GM12875 (cell line): Measurements from ENCODE around the gene CORO6.

Experiments used
- H3K4me3 ChIP-seq: one replicate; pipeline ENCODE4 v1.5.1; 2011; ENCODE audit warnings: low read depth, low read length, control low read depth
- CTCF ChIP-seq: IDR thresholded peaks from 2 replicates; pipeline ENCODE4 v1.5.1; 2011; ENCODE audit warnings: low read depth, mild to moderate bottlenecking, control low read depth, inconsistent platforms, low read length, moderate library complexity, borderline replicate concordance; ENCODE audit not compliant: insufficient read depth

CORO6 gene

GRCh38 chr17:29591146-29591736 lies 31.5 kb downstream of the CORO6 start:
- peak overlapping the region; percentile 41 for H3K4me3 ChIP-seq
- no peak for TF ChIP-seq CTCF

- no peak for TF ChIP-seq CTCF
- H3K4me3 ChIP-seq: peak overlapping the region; percentile 58
Measured at GRCh38 chr17:29590411-29591145, 32.1 kb downstream of the CORO6 start.

DNA sequence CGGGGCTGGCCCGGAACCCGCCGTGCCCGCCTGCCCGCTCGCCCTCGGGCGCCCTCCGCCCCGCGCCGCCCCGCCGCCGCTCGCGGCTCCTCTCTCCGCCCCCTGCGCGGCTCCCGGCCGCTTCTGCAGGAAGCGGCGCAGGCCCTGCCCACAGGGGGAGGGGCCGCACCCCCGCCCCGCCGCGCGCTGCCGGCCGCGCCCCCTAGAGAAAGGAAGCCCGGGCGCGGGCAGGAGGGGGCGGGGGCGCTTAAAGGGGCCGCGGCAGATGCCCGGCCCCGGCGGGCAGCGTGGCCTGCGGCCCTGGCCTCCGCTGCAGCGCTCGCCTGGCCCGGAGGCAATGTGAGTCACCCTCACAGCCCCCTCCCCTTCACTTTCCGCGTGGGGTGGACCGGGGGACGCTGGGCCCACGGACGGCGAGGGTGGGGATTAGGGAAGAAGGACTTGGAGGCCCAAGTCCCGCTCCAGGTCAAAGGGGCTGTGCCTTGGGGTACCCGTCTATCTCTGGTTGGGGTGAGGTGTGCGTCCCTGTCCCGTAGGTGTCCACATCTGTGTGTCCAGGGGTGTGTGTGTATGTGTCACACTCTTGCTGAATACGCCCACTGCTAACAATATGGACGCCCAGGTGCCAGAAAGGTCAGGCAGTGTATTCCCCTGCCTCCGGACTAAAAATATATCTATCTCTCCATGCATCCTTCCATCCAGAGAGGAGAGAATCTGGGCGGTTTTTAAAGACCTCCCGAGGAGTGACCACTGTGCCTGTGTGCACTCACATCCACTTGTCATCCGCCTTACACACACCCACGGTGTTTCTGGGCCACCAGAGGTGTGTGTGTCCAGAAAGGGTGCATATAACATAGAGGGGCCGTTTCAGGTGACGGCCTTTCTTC lies 32.9 kb downstream of the CORO6 start, which contains the start of gene GIT1:
GIT1 (minus strand) TSS at position 125 of the 887 bp plus-strand sequence. CDS start 270 bp downstream, outside the sequence.
- TF ChIP-seq CTCF: no peak
- H3K4me3 ChIP-seq: peak within 1 kb of the TSS; percentile 85

GRCh38 chr17:29588562-29589411 lies 33.9 kb downstream of the CORO6 start:
- TF ChIP-seq CTCF: no peak

DNA sequence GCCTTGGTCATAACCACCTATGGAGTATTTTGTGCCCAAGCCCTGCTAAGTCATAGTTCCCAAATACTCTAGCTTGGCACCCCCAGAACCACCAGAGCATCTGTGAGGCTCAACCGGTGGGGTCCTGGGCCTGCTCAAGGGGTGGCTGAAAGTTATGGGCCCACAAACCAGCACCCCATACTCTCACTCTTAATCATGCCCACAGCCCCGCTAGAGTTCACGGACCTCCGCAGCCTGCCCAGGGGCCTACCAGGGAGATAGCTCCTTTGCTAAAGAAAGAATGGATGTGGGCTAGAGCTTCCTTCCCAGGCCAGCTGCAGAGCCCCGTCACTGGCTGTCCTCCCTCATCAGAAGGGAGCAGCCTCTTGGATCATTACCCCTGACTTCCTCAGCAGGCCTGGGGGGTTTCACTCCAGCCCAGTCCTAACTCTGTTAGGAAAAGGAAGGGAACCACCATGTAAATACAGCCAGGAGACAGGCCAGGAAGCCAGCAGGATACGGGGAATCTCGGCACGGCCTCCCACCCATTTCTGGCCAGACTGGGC lies 34.6 kb downstream of the CORO6 start:
- no peak for TF ChIP-seq CTCF
- H3K4me3 ChIP-seq: peak overlapping the region; percentile 85

More at GRCh38 chr17:29588562-29589411, 33.9 kb downstream of the CORO6 start:
- peak overlapping the region; percentile 85 for H3K4me3 ChIP-seq

DNA sequence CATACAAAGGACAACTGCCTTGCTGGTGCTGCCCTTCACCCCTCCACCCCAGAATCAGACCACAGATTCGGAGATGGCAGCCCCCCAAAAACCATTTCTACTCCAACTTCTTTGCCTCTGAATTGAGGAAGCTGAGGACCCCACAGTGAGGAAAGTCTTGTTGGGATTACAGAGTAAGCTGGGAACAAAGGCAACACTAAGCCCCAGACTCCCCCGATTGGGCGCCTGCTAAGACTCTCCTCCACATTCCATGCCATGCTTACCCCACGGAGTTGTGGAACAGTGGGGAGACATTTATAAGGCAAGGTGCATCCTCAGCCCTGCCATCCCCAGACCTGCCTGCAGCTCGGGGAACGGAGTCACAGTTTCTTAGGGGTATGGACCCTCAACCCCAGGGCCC lies 35.1 kb downstream of the CORO6 start:
- peak overlapping the region; percentile 85 for H3K4me3 ChIP-seq
- no peak for TF ChIP-seq CTCF
